Ammon's horn (tissue), 1 donor: Measurements from ENCODE around the gene XAGE1A.
"Not testable (repeated sequence)": the region's sequence is repeated elsewhere in the genome, so short reads cannot be mapped to it uniquely, and the experiment has no call there.

Experiments used
- DNase-seq: peaks from one replicate; pipeline ENCODE4 v3.0.0-alpha.2; 2016; ENCODE audit warnings: low spot score

Gene XAGE1A

GRCh38 chrX:52495545-52496418 is at the start of gene XAGE1A:
TSS of gene XAGE1A (plus strand) at chrX:52495808. CDS start at chrX:52497362, 1,554 bp downstream.
- not testable (repeated sequence) for DNase-seq

- not testable (repeated sequence) for DNase-seq
Measured at GRCh38 chrX:52452031-52452430, 43.6 kb upstream of the XAGE1A start.

GRCh38 chrX:52471301-52471700 is 24.3 kb upstream of the XAGE1A start:
- not testable (repeated sequence) for DNase-seq

- DNase-seq: not testable (repeated sequence)
Measured at GRCh38 chrX:52496419-52496772, 788 bp downstream of the XAGE1A start.

- DNase-seq: not testable (repeated sequence)
Measured at GRCh38 chrX:52501362-52501761, 5.8 kb downstream of the XAGE1A start.

- DNase-seq: no peak
Measured at GRCh38 chrX:52504551-52504950, 8.9 kb downstream of the XAGE1A start.

- no peak for DNase-seq
Measured at GRCh38 chrX:52507331-52507730, 11.7 kb downstream of the XAGE1A start.

- no peak for DNase-seq
Measured at GRCh38 chrX:52509916-52510315, 14.3 kb downstream of the XAGE1A start.

GRCh38 chrX:52511126-52511525 is 15.5 kb downstream of the XAGE1A start:
- DNase-seq: not testable (repeated sequence)

- not testable (repeated sequence) for DNase-seq
Measured at GRCh38 chrX:52516110-52516986, 20.7 kb downstream of the XAGE1A start.

- not testable (repeated sequence) for DNase-seq
Measured at GRCh38 chrX:52516987-52517325, 21.3 kb downstream of the XAGE1A start, which contains the start of gene XAGE1B. TSS of gene XAGE1B (minus strand) at chrX:52517063. CDS start at chrX:52515527, 1,536 bp downstream.

- DNase-seq: not testable (repeated sequence)
Measured at GRCh38 chrX:52541051-52541450, 45.4 kb downstream of the XAGE1A start.

GRCh38 chrX:52542311-52542710 is 46.7 kb downstream of the XAGE1A start:
- no peak for DNase-seq

- DNase-seq: no peak
Measured at GRCh38 chrX:52544147-52544840, 48.7 kb downstream of the XAGE1A start.

GRCh38 chrX:52548769-52549168 is 53.2 kb downstream of the XAGE1A start:
- DNase-seq: not testable (repeated sequence)
